GM12801 (cell line): ENCODE results near the gene GPR183.

ENCODE experiments used
- CTCF ChIP-seq: IDR thresholded peaks from one replicate; pipeline ENCODE4 v1.5.1; 2011; ENCODE audit warnings: control low read depth; ENCODE audit not compliant: insufficient read length; ENCODE audit errors: extremely low read depth

The GPR183 gene

GRCh38 chr13:99307247-99307646, at the start of gene GPR183:
TSS of gene GPR183 (minus strand) at chr13:99307399. CDS start at chr13:99296145, 11,254 bp downstream.
- TF ChIP-seq CTCF, result no peak

GRCh38 chr13:99356262-99357091, 49.3 kb upstream of the GPR183 start:
- no peak for TF ChIP-seq CTCF

GRCh38 chr13:99356012-99356261, 48.7 kb upstream of the GPR183 start:
- TF ChIP-seq CTCF, result no peak

GRCh38 chr13:99355267-99356011, 48.2 kb upstream of the GPR183 start:
- TF ChIP-seq CTCF, result no peak

GRCh38 chr13:99354371-99354951, 47.3 kb upstream of the GPR183 start:
- TF ChIP-seq CTCF, result no peak

- no peak for TF ChIP-seq CTCF
These were observed 46.6 kb upstream of the GPR183 start for GRCh38 chr13:99353836-99354235.

- TF ChIP-seq CTCF, result no peak
These were observed 46.0 kb upstream of the GPR183 start for GRCh38 chr13:99353246-99353600.
